Measurements from ENCODE around the gene C2CD4B. TPM values are rescaled to one million over a fixed set of nuclear protein-coding genes. Genes with fewer than 3 reads are reported as not detected.

Gene C2CD4B
- total and polyA plus RNA-seq, 4 donors: 2.0 to 5.6 (median 3.0) TPM

- Histone ChIP-seq H3K4me3 (ENCODE audit: low read depth, low read length) (no peak overlapping the region), H3K27ac (ENCODE audit: low read depth, low read length) (no peak overlapping the region), H3K9me3 (ENCODE audit: control insufficient read depth, insufficient read depth, low read length) (no peaks in the 10 kb centered on the region), H3K27me3 (ENCODE audit: control insufficient read depth, insufficient read depth, low read length) (no peaks in the 10 kb centered on the region), H3K36me3 (ENCODE audit: control insufficient read depth, insufficient read depth, low read length) (no peaks in the 10 kb centered on the region), H3K4me1 (ENCODE audit: control insufficient read depth, insufficient read depth, low read length) (no peaks in the 10 kb centered on the region)
- WGBS (ENCODE audit: insufficient coverage): 95% methylated on average over 4 of the region's 5 CpGs
- DNase-seq (ENCODE audit: low read depth in 4 of 6, low spot score in 6 of 6): no peak
These were observed 23.7 kb upstream of the C2CD4B start for GRCh38 chr15:62188744-62189143.

DNA sequence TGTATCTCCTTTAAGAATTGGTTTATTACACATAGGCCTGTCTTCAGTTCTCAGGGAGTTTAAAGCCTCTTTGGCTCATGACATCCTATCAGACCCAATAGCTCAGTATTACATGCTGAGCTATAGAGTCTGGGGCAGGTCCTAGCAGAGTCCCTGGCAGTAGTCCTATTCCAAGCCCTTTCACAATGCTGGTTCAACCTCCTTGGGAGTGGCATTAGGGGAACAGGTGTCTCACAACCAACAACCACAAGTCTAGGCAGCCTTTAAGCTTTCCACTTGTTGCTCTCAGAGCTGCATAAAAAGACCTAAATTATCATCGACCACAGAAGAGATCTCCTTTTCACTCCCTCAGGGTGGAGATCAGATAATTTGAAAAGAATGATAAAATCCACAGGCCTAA is 22.8 kb upstream of the C2CD4B start:
- WGBS (ENCODE audit: insufficient coverage): no CpG with 5 or more reads among the region's 1 CpG
- no peak for DNase-seq (ENCODE audit: low read depth in 4 of 6, low spot score in 6 of 6)
- Histone ChIP-seq H3K4me1 (ENCODE audit: control insufficient read depth, insufficient read depth, low read length) (no peaks in the 10 kb centered on the region), H3K36me3 (ENCODE audit: control insufficient read depth, insufficient read depth, low read length) (no peaks in the 10 kb centered on the region), H3K9me3 (ENCODE audit: control insufficient read depth, insufficient read depth, low read length) (no peaks in the 10 kb centered on the region), H3K4me3 (ENCODE audit: low read depth, low read length) (no peak overlapping the region), H3K27me3 (ENCODE audit: control insufficient read depth, insufficient read depth, low read length) (no peaks in the 10 kb centered on the region), H3K27ac (ENCODE audit: low read depth, low read length) (no peak overlapping the region)

DNA sequence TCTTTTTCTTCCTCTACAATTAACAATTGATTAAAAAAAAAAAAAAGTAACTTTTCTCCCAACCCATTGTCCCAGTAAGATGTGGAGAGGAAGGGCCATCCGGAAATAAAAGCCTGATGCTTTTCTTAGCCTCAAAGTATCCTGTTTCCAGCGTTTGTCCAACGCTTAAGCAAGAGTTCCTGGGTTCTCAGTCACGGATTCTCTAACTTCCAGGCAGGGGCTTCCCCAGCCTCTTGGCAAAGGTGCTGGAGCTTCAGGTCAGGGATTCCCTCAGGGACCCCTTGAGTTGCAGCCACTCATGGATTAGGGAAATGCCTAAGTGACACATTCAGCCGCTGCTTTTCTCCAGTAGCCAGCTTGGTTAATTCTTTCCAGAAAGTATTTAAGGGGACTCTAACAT is 22.3 kb upstream of the C2CD4B start:
- WGBS (ENCODE audit: insufficient coverage): 93% methylated on average over 4 of the region's 5 CpGs
- Histone ChIP-seq H3K9me3 (ENCODE audit: control insufficient read depth, insufficient read depth, low read length) (no peaks in the 10 kb centered on the region), H3K27ac (ENCODE audit: low read depth, low read length) (no peak overlapping the region), H3K27me3 (ENCODE audit: control insufficient read depth, insufficient read depth, low read length) (no peaks in the 10 kb centered on the region), H3K36me3 (ENCODE audit: control insufficient read depth, insufficient read depth, low read length) (no peaks in the 10 kb centered on the region), H3K4me3 (ENCODE audit: low read depth, low read length) (no peak overlapping the region), H3K4me1 (ENCODE audit: control insufficient read depth, insufficient read depth, low read length) (no peaks in the 10 kb centered on the region)
- DNase-seq (ENCODE audit: low read depth in 4 of 6, low spot score in 6 of 6): no peak

DNA sequence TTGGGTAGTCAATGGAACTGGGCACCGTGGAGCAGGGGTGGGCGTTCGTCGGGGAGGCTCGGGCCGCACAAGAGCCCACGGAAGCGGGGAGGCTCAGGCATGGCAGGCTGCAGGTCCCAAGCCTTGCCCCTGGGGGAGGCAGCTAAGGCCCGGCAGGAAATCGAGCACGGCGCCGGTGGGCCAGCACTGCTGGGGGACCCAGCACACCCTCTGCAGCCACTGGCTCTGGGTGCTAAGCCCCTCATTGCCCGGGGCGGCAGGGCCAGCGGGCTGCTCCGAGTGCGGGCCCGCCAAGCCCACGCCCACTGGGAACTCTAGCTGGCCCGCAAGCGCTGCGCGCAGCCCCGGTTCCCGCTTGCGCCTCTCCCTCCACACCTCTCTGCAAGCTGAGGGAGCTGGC is 21.5 kb upstream of the C2CD4B start:
- DNase-seq (ENCODE audit: low read depth in 4 of 6, low spot score in 6 of 6): no peak

GRCh38 chr15:62183130-62183529 is 18.0 kb upstream of the C2CD4B start:
- H3K4me1 ChIP-seq (ENCODE audit: control insufficient read depth, insufficient read depth, low read length): no peaks in the 10 kb centered on the region
- no peak for DNase-seq (ENCODE audit: low read depth in 4 of 6, low spot score in 6 of 6)
- no peak overlapping the region for H3K4me3 ChIP-seq (ENCODE audit: low read depth, low read length)
- peaks cover 3% of the 10 kb centered on the region for H3K9me3 ChIP-seq (ENCODE audit: control insufficient read depth, insufficient read depth, low read length)
- no peaks in the 10 kb centered on the region for H3K27me3 ChIP-seq (ENCODE audit: control insufficient read depth, insufficient read depth, low read length)
- H3K27ac ChIP-seq (ENCODE audit: low read depth, low read length): no peak overlapping the region
- H3K36me3 ChIP-seq (ENCODE audit: control insufficient read depth, insufficient read depth, low read length): no peaks in the 10 kb centered on the region

More for the DNA sequence above, 21.5 kb upstream of the C2CD4B start:
- Histone ChIP-seq H3K4me3 (ENCODE audit: low read depth, low read length) (no peak overlapping the region), H3K27me3 (ENCODE audit: control insufficient read depth, insufficient read depth, low read length) (no peaks in the 10 kb centered on the region), H3K36me3 (ENCODE audit: control insufficient read depth, insufficient read depth, low read length) (no peaks in the 10 kb centered on the region), H3K9me3 (ENCODE audit: control insufficient read depth, insufficient read depth, low read length) (no peaks in the 10 kb centered on the region), H3K27ac (ENCODE audit: low read depth, low read length) (no peak overlapping the region), H3K4me1 (ENCODE audit: control insufficient read depth, insufficient read depth, low read length) (no peaks in the 10 kb centered on the region)
- WGBS (ENCODE audit: insufficient coverage): 96% methylated on average over 27 of the region's 27 CpGs

GRCh38 chr15:62173215-62173614 is 8.1 kb upstream of the C2CD4B start:
- Histone ChIP-seq H3K4me1 (ENCODE audit: control insufficient read depth, insufficient read depth, low read length) (peaks cover 3% of the 10 kb centered on the region), H3K27me3 (ENCODE audit: control insufficient read depth, insufficient read depth, low read length) (no peaks in the 10 kb centered on the region), H3K9me3 (ENCODE audit: control insufficient read depth, insufficient read depth, low read length) (no peaks in the 10 kb centered on the region), H3K36me3 (ENCODE audit: control insufficient read depth, insufficient read depth, low read length) (no peaks in the 10 kb centered on the region), H3K27ac (ENCODE audit: low read depth, low read length) (no peak overlapping the region), H3K4me3 (ENCODE audit: low read depth, low read length) (no peak overlapping the region)
- WGBS (ENCODE audit: insufficient coverage): 57% methylated on average over 1 of the region's 5 CpGs
- no peak for DNase-seq (ENCODE audit: low read depth in 4 of 6, low spot score in 6 of 6)

DNA sequence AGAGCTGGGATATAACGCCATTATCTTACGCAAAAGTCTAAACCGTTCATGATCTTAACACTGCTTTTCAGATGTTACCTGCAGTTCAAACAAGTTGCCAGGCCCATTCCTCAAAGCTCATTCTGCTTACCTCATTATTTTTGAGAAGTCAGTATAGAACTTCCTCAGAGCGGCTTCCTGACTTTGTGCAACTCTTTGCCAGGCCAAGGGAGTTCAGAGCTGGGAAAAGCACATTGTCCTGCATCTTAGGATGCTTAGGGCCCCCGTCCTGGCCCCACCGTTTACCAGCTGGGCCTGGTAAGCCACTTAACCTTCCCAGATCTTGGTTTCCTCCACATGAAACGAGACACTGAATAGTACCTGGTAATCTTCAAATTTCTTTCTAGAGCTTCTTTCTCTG is 6.8 kb upstream of the C2CD4B start:
- peaks cover under 1% of the 10 kb centered on the region for H3K27me3 ChIP-seq (ENCODE audit: control insufficient read depth, insufficient read depth, low read length)
- H3K27ac ChIP-seq (ENCODE audit: low read depth, low read length): no peak overlapping the region
- H3K9me3 ChIP-seq (ENCODE audit: control insufficient read depth, insufficient read depth, low read length): no peaks in the 10 kb centered on the region
- DNase-seq (ENCODE audit: low read depth in 4 of 6, low spot score in 6 of 6): no peak
- WGBS (ENCODE audit: insufficient coverage): 79% methylated on average over 7 of the region's 7 CpGs
- peaks cover 3% of the 10 kb centered on the region for H3K4me1 ChIP-seq (ENCODE audit: control insufficient read depth, insufficient read depth, low read length)
- no peaks in the 10 kb centered on the region for H3K36me3 ChIP-seq (ENCODE audit: control insufficient read depth, insufficient read depth, low read length)
- no peak overlapping the region for H3K4me3 ChIP-seq (ENCODE audit: low read depth, low read length)

DNA sequence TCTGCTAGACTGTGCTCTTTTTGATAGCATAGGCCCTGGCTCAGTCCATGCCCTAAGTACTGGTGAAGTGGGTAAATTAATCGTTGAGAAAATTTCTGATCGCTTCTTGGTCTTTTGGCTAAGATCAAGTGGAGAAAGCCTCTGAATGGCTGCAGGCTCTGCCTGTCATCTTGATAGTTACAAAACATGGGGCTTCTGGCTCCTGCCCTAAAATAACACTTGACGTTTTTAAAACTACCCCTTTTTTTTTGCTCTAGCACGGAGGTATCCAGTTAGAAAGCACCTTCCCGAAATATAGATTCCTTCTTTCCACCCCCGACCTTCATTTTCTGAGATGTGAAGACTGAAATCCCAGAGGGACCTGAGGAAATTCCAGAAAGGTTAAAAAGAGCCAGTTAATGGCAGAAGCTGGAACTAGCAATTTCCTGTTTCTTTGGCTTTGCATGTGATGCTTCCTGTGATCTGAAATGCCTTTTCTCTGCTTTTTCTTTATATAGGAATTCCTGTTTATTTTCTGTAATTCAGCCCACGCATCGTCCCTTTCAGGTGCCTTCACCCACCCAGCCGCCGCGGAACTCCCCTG is 799 bp upstream of the C2CD4B start:
- Histone ChIP-seq H3K27ac (ENCODE audit: low read depth, low read length) (no peak overlapping the region), H3K27me3 (ENCODE audit: control insufficient read depth, insufficient read depth, low read length) (peaks cover 43% of the 10 kb centered on the region), H3K4me1 (ENCODE audit: control insufficient read depth, insufficient read depth, low read length) (peaks cover 8% of the 10 kb centered on the region), H3K36me3 (ENCODE audit: control insufficient read depth, insufficient read depth, low read length) (no peaks in the 10 kb centered on the region), H3K9me3 (ENCODE audit: control insufficient read depth, insufficient read depth, low read length) (no peaks in the 10 kb centered on the region), H3K4me3 (ENCODE audit: low read depth, low read length) (no peak overlapping the region)
- DNase-seq (ENCODE audit: low read depth in 4 of 6, low spot score in 6 of 6): no peak
- WGBS (ENCODE audit: insufficient coverage): 95% methylated on average over 8 of the region's 11 CpGs

GRCh38 chr15:62164396-62165103 is 535 bp downstream of the C2CD4B start:
- Histone ChIP-seq H3K4me3 (ENCODE audit: low read depth, low read length) (peak overlapping the region; percentile 32), H3K9me3 (ENCODE audit: control insufficient read depth, insufficient read depth, low read length) (no peaks in the 10 kb centered on the region), H3K4me1 (ENCODE audit: control insufficient read depth, insufficient read depth, low read length) (peaks cover 8% of the 10 kb centered on the region), H3K36me3 (ENCODE audit: control insufficient read depth, insufficient read depth, low read length) (no peaks in the 10 kb centered on the region), H3K27me3 (ENCODE audit: control insufficient read depth, insufficient read depth, low read length) (peaks cover 43% of the 10 kb centered on the region), H3K27ac (ENCODE audit: low read depth, low read length) (no peak overlapping the region)
- DNase-seq (ENCODE audit: low read depth in 4 of 6, low spot score in 6 of 6): peak in 2 of 6 donors; percentile 44 to 49
- under 1% methylated on average over 87 of the region's 98 CpGs for WGBS (ENCODE audit: insufficient coverage)

DNA sequence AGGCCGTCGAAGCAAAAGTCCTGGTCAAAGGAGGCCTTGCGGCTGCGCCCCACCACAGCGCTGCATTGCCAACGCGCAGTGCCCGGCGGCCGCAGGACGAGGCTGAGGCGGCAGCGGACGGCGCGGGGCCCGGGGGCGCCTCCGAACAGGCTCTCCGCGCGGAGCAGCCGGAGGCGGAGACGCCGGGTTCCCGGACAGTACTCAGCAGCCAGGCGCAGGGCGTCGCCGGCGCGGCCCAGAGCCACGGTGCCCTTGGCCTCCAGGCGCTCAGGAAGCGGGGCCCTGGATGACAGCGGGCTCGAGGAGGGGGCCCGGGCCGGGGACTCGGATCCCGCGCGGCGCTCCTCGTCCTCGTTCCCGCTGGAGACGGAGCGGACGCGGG is 1.1 kb downstream of the C2CD4B start:
- Histone ChIP-seq H3K4me3 (ENCODE audit: low read depth, low read length) (no peak overlapping the region), H3K4me1 (ENCODE audit: control insufficient read depth, insufficient read depth, low read length) (peaks cover 8% of the 10 kb centered on the region), H3K9me3 (ENCODE audit: control insufficient read depth, insufficient read depth, low read length) (no peaks in the 10 kb centered on the region), H3K27me3 (ENCODE audit: control insufficient read depth, insufficient read depth, low read length) (peaks cover 43% of the 10 kb centered on the region), H3K36me3 (ENCODE audit: control insufficient read depth, insufficient read depth, low read length) (no peaks in the 10 kb centered on the region), H3K27ac (ENCODE audit: low read depth, low read length) (no peak overlapping the region)
- DNase-seq (ENCODE audit: low read depth in 4 of 6, low spot score in 6 of 6): peak in 2 of 6 donors; percentile 9 to 27
- WGBS (ENCODE audit: insufficient coverage): under 1% methylated on average over 52 of the region's 52 CpGs

All from spinal cord (tissue), 10 donors.